C4-2B (cell line): Measurements from ENCODE around the gene FHAD1.

Experiments
- H3K27ac ChIP-seq: fragments of 450-650 bp; 2 replicates; pipeline ENCODE4 v1.5.1; 2017
- ZFX ChIP-seq: fragments of 450-650 bp; IDR thresholded peaks from 2 replicates; pipeline ENCODE4 v1.6.1; 2017
- TF ChIP-seq, protein P1 (sequence below): fragments of 450-650 bp; conservative IDR thresholded peaks from 2 replicates; pipeline ENCODE4 v1.5.1; 2017; ENCODE audit warnings: mild to moderate bottlenecking

Gene FHAD1

DNA sequence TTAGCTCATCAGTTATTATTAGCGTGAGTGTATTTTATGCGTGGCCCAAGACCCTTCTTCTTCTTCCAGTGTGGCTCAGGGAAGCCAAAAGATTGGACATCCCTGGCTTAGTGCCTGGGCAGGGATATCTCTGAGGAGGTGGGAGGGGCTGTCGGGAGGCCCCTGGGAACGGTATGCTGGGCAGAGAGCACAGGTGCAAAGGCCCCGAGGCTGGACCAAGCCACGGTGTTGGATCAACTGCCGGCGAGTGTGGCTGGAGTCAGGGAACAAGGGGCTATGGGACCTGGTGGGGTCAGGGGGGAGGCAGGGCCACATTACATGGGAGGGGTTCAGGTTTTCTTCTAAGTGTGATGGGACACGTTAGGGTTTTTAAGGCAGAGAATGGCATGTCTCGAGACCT is 62.7 kb downstream of the FHAD1 start:
- no peak for TF ChIP-seq ZFX
- TF ChIP-seq, protein P1, sequence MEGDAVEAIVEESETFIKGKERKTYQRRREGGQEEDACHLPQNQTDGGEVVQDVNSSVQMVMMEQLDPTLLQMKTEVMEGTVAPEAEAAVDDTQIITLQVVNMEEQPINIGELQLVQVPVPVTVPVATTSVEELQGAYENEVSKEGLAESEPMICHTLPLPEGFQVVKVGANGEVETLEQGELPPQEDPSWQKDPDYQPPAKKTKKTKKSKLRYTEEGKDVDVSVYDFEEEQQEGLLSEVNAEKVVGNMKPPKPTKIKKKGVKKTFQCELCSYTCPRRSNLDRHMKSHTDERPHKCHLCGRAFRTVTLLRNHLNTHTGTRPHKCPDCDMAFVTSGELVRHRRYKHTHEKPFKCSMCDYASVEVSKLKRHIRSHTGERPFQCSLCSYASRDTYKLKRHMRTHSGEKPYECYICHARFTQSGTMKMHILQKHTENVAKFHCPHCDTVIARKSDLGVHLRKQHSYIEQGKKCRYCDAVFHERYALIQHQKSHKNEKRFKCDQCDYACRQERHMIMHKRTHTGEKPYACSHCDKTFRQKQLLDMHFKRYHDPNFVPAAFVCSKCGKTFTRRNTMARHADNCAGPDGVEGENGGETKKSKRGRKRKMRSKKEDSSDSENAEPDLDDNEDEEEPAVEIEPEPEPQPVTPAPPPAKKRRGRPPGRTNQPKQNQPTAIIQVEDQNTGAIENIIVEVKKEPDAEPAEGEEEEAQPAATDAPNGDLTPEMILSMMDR, result no peak
- no peak overlapping the region for H3K27ac ChIP-seq

DNA sequence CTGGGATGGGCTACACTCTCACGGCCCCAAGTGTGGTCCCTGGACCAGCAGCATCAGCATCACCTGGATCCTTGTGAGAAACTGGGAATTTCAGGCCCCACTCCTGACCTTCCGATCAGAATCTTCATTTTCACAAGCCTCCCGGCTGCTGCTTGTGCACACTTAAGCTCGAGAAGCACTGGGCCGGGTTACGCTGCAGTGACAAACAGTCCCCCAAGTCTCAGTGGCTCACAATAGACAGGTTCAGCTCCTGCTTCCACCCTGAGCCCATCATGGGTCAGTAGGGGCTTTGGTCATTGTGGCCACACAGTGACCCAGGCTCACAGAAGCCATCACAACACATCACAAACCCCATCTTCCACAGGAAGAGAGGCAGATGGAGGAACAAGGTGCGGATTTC is 63.5 kb downstream of the FHAD1 start:
- TF ChIP-seq, protein P1, result no peak
- TF ChIP-seq ZFX, result no peak
- no peak overlapping the region for H3K27ac ChIP-seq

DNA sequence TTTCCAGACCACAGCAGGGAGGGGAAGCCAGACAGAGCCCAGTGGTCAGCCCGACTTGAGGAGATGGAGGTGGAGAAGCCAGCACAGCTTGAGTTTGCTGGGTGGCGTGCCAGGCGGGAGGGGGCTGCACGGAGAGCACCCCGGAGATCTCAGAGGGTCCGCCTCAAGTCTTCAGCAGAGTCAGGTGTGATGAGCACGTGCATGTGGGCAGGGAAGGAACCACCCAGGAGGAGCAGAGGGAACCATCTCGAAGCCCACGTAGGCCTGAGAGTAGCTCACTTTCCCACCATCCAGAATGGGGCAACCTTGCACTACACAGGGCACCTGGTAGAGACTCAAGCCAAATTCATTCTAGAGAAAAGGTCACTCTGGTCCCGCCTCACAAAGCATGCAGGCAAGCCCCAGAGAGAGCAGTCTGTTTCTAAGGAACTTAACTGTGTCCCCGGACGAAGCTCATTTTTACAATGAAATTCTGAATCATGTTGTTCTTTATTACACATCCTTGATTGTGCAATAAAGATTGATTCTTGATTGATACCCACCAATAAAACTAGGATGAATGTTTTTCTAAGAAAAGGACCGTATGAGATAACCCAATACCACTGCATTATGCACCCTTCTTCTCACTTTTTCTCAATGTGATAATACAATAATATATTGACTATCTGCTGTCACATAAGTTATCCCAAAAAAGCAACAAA is 64.2 kb downstream of the FHAD1 start:
- no peak overlapping the region for H3K27ac ChIP-seq
- TF ChIP-seq ZFX, result no peak
- TF ChIP-seq, protein P1, result no peak

DNA sequence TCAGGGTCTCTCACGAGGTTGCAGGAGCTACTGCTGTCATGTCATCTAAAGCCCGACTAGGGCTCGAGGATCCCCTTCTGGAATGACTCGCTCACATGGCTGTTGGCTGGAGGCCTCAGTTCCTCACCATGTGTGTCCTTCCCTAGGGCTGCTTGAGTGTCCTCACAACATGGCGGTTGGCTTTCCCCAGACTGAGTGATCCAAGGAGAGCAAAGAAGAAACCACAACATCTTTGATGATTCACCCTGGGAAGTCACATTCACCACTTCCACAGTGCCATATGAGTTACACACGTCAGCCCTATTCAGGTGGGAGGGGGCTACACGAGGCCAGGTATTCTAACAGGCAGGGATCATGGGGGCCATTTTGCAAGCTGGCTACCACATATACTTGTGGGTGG is 64.9 kb downstream of the FHAD1 start:
- H3K27ac ChIP-seq, result no peak overlapping the region
- TF ChIP-seq, protein P1, result no peak
- no peak for TF ChIP-seq ZFX

DNA sequence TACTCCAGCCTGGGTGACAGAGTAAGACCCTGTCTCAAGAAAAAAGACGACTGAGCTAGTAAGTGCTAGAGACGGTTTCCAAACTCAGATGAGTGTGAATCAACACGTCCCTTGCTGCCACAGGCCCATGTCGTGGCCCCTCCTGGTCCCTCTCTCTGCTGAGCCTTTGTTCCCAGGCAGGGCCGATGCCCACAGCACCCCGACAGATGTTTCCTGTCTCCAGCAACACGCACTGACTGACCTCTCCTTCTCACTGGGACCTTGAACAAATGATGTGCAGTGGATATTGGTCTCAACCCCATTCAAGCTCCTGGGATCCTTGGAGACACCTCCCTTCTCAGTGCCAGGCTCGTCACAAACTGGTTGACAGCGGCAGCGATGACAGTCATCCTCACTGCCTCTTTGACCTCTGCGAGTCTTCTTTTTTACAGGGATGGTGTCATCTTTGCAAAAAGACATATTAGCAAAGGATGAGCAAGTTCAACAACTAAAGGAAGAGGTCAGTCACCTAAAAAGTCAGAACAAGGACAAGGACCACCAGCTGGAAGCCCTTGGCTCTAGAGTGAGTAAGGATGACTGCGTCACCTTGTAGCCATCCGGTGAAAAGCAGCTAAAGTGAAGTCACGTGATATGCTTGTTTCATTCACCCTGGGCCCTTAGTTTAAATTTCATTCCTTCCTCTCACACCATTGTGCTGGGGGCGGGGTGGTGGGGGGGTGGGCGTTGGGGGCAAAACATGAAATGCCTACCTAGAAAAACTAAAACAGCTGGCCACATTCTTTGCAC is 65.8 kb downstream of the FHAD1 start:
- TF ChIP-seq, protein P1, result no peak
- TF ChIP-seq ZFX, result no peak
- H3K27ac ChIP-seq, result no peak overlapping the region

DNA sequence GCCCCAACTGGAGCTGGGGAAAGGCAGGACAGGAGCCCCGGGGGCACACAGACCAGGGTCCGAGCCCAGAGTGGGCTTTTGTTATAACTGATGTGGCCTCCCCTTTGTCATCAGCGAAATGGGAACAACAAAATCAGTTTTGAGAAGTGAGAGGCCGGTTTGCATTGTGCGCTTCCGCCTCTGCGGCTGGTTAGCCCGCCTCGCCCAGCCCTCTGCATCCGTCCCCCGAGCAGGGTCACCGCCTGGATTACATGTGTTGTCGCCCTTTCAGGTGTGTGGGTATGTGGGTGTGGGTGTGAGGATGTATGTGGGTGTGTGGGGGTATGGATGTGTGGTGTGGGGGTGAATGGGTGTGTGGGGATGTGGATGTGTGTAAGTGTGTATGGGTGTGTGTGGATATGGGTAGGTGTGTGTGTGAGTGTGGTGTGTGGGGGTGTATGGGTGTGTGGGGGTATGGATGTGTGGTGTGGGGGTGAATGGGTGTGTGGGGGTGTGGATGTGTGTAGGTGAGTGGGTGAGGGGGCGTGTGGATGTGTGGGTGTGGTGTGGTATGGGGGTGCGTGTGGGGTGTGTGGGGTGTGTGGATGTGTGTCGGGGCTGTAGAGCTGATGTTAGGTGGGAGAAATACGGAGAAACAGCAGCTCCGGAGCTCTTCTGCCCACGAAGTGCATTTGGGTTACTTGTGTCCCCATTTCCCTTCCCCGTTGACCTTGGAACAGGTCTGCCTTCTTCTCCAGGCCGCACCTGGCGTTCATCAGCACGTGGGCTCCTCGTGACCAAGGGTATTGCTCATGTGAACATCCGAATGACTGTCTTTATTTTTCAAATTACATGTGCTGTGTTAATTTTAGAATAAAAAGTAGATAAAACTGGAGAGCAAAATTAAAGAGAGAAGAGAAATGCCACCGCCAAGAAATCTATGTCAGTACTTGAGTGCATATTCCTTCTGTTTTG is 67.6 kb downstream of the FHAD1 start:
- TF ChIP-seq ZFX, result no peak
- TF ChIP-seq, protein P1, result no peak

More for the DNA sequence above, 67.6 kb downstream of the FHAD1 start:
- H3K27ac ChIP-seq, result no peak overlapping the region
